DOHH2 (cell line): ENCODE data around the gene KIF26B.

Source experiments
- H3F3A ChIP-seq: fragments of 200-600 bp; sonication (generic), shearing (Covaris generic); 2 replicates; pipeline ENCODE4 v1.6.0; 2016; ENCODE audit warnings: antibody characterized with exemption, mild to moderate bottlenecking; ENCODE audit not compliant: control insufficient read depth, insufficient read depth
- H3K27ac ChIP-seq: fragments of 200-600 bp; sonication (generic); 2 replicates; pipeline ENCODE4 v1.5.1; 2014; ENCODE audit warnings: low read depth, mild to moderate bottlenecking, low read length, moderate library complexity
- H3K27me3 ChIP-seq: fragments of 200-600 bp; sonication (generic); 2 replicates; pipeline ENCODE4 v1.6.1; 2014; ENCODE audit warnings: mild to moderate bottlenecking, low read length, mixed read lengths; ENCODE audit not compliant: control insufficient read depth
- H3K36me3 ChIP-seq: fragments of 200-600 bp; sonication (generic); 2 replicates; pipeline ENCODE4 v1.6.1; 2014; ENCODE audit warnings: mild to moderate bottlenecking, low read length, moderate library complexity, mixed read lengths; ENCODE audit not compliant: control insufficient read depth
- H3K4me1 ChIP-seq: fragments of 200-600 bp; sonication (generic); 2 replicates; pipeline ENCODE4 v1.6.1; 2014; ENCODE audit warnings: mild to moderate bottlenecking, low read length, mixed read lengths; ENCODE audit not compliant: control insufficient read depth
- H3K4me2 ChIP-seq: fragments of 200-600 bp; sonication (generic); 2 replicates; pipeline ENCODE4 v1.6.0; 2014; ENCODE audit warnings: mild to moderate bottlenecking, low read length, moderate library complexity
- H3K4me3 ChIP-seq: fragments of 200-600 bp; sonication (generic); 2 replicates; pipeline ENCODE4 v1.5.1; 2014; ENCODE audit warnings: mild to moderate bottlenecking, low read length, mixed read lengths
- H3K79me2 ChIP-seq: fragments of 200-600 bp; sonication (generic); 2 replicates; pipeline ENCODE4 v1.6.1; 2014; ENCODE audit warnings: mild to moderate bottlenecking, low read length, mixed read lengths; ENCODE audit not compliant: control insufficient read depth
- H3K9me2 ChIP-seq: fragments of 200-600 bp; sonication (generic); replicated peaks from 2 replicates; pipeline ENCODE4 v1.6.1; 2014; ENCODE audit warnings: mild to moderate bottlenecking, low read length, mixed read lengths; ENCODE audit not compliant: control insufficient read depth
- H3K9me3 ChIP-seq: fragments of 200-600 bp; sonication (generic); 2 replicates; pipeline ENCODE4 v1.6.1; 2014; ENCODE audit warnings: antibody characterized with exemption, low read length, mixed read lengths; ENCODE audit not compliant: control insufficient read depth, insufficient read depth
- H4K20me1 ChIP-seq: fragments of 200-600 bp; sonication (generic); 2 replicates; pipeline ENCODE4 v1.6.0; 2014; ENCODE audit warnings: low read depth, mild to moderate bottlenecking, antibody characterized with exemption, low read length, moderate library complexity; ENCODE audit not compliant: control insufficient read depth, insufficient read depth
- EZH2phosphoT487 ChIP-seq: fragments of 200-600 bp; sonication (generic); IDR thresholded peaks from 2 replicates; pipeline ENCODE4 v1.6.1; 2017; ENCODE audit warnings: borderline replicate concordance, mild to moderate bottlenecking, antibody characterized with exemption, low read length, moderate library complexity, mixed read lengths
- TF ChIP-seq, protein P1 (sequence below): fragments of 200-600 bp; sonication (generic); IDR thresholded peaks from one replicate; pipeline ENCODE4 v1.5.1; 2014; ENCODE audit warnings: antibody characterized with exemption, mild to moderate bottlenecking, low read depth, low read length; ENCODE audit not compliant: poor library complexity, severe bottlenecking

Gene KIF26B

DNA sequence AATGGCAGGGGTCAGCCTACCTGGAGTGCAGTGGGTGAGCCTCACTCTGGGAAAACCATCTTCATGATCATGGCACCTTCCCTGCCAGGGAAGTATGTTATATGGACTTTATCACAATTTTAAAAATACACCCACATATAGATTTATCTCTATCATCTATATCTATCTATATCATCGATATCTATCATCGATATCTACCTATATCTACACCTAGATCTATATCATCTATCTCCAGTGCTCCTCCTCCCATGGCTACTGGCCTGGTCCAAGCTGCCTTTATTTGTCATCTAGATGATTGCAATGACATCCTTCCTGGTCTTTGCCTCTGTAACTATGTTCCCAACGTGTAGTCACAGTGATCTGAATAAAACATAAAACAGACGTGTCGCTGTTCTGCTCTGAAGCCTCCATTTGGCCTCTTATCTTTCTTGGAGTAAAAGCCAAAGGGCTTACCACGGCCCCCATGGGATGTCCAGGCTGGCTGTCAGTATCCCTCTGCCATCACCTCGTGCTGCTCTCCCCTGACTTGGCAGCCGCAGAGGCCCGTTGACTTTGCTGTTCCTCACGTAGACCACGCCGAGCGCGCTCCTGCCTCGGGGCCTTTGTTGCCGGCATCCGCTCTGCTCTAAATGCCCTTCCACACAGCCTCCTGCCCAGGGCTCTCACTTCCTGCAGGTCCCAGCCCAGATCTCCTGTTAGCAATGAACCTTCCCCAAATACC, 20.6 kb upstream of the KIF26B start:
- Histone ChIP-seq H3K79me2 (no peaks in the 10 kb centered on the region), H3F3A (no peaks in the 10 kb centered on the region), H3K27ac (no peak overlapping the region), H4K20me1 (no peaks in the 10 kb centered on the region), H3K9me3 (no peaks in the 10 kb centered on the region), H3K9me2 (no peaks in the 10 kb centered on the region), H3K4me2 (no peak overlapping the region), H3K36me3 (no peaks in the 10 kb centered on the region), H3K4me1 (peaks cover 32% of the 10 kb centered on the region), H3K4me3 (no peak overlapping the region), H3K27me3 (no peaks in the 10 kb centered on the region)
- TF ChIP-seq EZH2phosphoT487: no peak
- TF ChIP-seq, protein P1, sequence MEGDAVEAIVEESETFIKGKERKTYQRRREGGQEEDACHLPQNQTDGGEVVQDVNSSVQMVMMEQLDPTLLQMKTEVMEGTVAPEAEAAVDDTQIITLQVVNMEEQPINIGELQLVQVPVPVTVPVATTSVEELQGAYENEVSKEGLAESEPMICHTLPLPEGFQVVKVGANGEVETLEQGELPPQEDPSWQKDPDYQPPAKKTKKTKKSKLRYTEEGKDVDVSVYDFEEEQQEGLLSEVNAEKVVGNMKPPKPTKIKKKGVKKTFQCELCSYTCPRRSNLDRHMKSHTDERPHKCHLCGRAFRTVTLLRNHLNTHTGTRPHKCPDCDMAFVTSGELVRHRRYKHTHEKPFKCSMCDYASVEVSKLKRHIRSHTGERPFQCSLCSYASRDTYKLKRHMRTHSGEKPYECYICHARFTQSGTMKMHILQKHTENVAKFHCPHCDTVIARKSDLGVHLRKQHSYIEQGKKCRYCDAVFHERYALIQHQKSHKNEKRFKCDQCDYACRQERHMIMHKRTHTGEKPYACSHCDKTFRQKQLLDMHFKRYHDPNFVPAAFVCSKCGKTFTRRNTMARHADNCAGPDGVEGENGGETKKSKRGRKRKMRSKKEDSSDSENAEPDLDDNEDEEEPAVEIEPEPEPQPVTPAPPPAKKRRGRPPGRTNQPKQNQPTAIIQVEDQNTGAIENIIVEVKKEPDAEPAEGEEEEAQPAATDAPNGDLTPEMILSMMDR: no peak

DNA sequence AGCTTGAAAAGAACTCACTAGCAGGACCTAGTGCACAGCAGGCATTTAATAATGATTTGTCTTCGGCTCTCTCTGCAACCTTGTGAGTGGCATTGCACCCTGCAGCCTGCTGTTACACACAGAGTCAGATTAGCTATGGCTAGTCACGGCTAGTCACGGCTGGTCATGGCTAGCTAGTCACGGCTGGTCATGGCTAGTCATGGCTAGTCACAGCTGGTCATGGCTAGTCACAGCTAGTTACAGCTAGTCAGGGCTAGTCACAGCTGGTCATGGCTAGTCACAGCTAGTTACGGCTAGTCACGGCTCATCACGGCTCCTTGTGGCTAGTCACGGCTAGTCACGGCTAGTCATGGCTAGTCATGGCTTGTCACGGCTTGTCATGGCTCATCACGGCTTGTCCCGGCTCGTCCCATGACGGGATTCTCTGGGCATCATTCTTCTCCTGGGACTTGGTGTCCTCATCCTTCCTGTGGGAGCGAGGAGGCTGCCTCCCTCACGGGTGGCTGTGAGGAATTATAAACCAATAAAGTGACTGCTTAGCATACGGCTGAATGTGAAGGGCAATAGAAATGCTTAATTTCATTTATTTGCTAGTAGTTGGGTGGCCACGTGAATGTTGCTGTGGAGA, 12.5 kb upstream of the KIF26B start:
- Histone ChIP-seq H3K79me2 (no peaks in the 10 kb centered on the region), H4K20me1 (no peaks in the 10 kb centered on the region), H3K4me2 (no peak overlapping the region), H3K9me2 (no peaks in the 10 kb centered on the region), H3K27me3 (no peaks in the 10 kb centered on the region; the same call in 1 of the 2 replicates), H3F3A (no peaks in the 10 kb centered on the region; the same call in 1 of the 2 replicates), H3K4me3 (no peak overlapping the region), H3K9me3 (no peaks in the 10 kb centered on the region), H3K4me1 (peaks cover 34% of the 10 kb centered on the region), H3K36me3 (no peaks in the 10 kb centered on the region), H3K27ac (no peak overlapping the region)
- TF ChIP-seq, protein P1: no peak
- TF ChIP-seq EZH2phosphoT487: no peak

DNA sequence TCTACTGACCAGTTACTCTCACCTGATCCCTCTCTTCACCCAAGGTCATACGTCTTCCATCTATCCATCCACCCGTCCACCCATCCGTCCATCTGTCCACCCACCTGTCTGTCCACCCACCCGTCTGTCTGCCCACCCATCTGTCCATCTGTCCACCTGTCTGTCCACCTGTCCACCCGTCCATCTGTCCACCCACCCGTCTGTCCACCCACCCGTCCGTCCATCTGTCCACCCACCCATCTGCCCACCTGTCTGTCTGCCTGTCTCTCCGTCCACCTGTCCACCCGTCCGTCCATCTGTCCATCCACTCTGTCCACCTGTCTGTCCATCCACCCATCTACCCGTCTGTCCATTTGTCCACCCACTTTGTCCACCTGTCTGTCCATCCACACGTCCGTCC, 11.8 kb upstream of the KIF26B start:
- Histone ChIP-seq H3K36me3 (no peaks in the 10 kb centered on the region), H3K79me2 (no peaks in the 10 kb centered on the region), H3K4me1 (peaks cover 34% of the 10 kb centered on the region), H3K9me2 (no peaks in the 10 kb centered on the region), H3K4me2 (no peak overlapping the region), H3F3A (no peaks in the 10 kb centered on the region; the same call in 1 of the 2 replicates), H3K9me3 (no peaks in the 10 kb centered on the region), H4K20me1 (no peaks in the 10 kb centered on the region), H3K27ac (no peak overlapping the region), H3K27me3 (no peaks in the 10 kb centered on the region; the same call in 1 of the 2 replicates), H3K4me3 (no peak overlapping the region)
- TF ChIP-seq, protein P1: no peak
- no peak for TF ChIP-seq EZH2phosphoT487
